Parathyroid adenoma (tissue), 2 donors: ENCODE data around the gene REPIN1.

ENCODE experiments used
- H2AFZ ChIP-seq: fragments of 300-600 bp; sonication (generic); one replicate; pipeline ENCODE4 v1.7.0; 2017; ENCODE audit warnings: antibody characterized with exemption, mild to moderate bottlenecking
- H3K27ac ChIP-seq: fragments of 300-600 bp; sonication (generic); one replicate; pipeline ENCODE4 v1.7.0; 2017
- H3K27me3 ChIP-seq: fragments of 300-600 bp; sonication (generic); one replicate; pipeline ENCODE4 v1.7.0; 2017; ENCODE audit warnings: low read length; ENCODE audit not compliant: control insufficient read depth, insufficient read depth
- H3K36me3 ChIP-seq: fragments of 300-600 bp; sonication (generic); one replicate; pipeline ENCODE4 v1.7.0; 2017; ENCODE audit warnings: low read length; ENCODE audit not compliant: control insufficient read depth, insufficient read depth
- H3K4me1 ChIP-seq: fragments of 300-600 bp; sonication (generic); one replicate; pipeline ENCODE4 v1.7.0; 2017; ENCODE audit warnings: control low read depth
- H3K4me2 ChIP-seq: fragments of 300-600 bp; sonication (generic); one replicate; pipeline ENCODE4 v1.7.0; 2017; ENCODE audit warnings: low read length
- H3K4me3 ChIP-seq: fragments of 300-600 bp; sonication (generic); one replicate; pipeline ENCODE4 v1.7.0; 2017; ENCODE audit warnings: low read depth, low read length
- H3K79me2 ChIP-seq: fragments of 300-600 bp; sonication (generic); one replicate; pipeline ENCODE4 v1.7.0; 2017; ENCODE audit warnings: control low read depth
- H3K9ac ChIP-seq: fragments of 300-600 bp; sonication (generic); one replicate; pipeline ENCODE4 v1.7.0; 2017; ENCODE audit warnings: mild to moderate bottlenecking
- H3K9me3 ChIP-seq: fragments of 300-600 bp; sonication (generic); one replicate; pipeline ENCODE4 v1.7.0; 2017; ENCODE audit warnings: low read length; ENCODE audit not compliant: control insufficient read depth
- TF ChIP-seq, protein P1 (sequence below): fragments of 300-600 bp; sonication (generic); IDR thresholded peaks from one replicate; pipeline ENCODE4 v1.7.0; 2017; ENCODE audit warnings: antibody characterized with exemption, mild to moderate bottlenecking
- donor health status: primary hyperparathyroidism.

REPIN1 gene

DNA sequence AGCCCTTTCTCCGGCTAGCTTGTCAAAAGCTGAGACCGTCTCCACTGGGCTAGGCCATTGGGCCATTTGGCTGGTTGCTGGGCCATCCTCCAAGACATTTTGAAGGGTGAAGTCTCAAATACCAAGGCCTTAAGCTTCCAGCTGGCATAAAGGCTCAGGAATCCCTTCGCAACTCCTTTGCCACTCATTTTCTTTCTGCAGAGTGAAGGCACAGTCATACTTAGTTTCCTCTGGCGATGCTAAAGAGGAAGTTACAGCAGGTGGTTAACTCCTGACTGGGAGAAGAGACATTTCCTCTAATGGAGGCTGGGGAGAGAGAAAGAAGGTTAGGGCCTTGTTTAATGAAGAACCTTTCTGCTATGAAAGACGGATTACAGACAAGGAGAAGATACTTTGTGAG is 4.8 kb upstream of the REPIN1 start:
- no peak overlapping the region for H3K9ac ChIP-seq
- no peaks in the 10 kb centered on the region for H3K9me3 ChIP-seq
- TF ChIP-seq, protein P1, sequence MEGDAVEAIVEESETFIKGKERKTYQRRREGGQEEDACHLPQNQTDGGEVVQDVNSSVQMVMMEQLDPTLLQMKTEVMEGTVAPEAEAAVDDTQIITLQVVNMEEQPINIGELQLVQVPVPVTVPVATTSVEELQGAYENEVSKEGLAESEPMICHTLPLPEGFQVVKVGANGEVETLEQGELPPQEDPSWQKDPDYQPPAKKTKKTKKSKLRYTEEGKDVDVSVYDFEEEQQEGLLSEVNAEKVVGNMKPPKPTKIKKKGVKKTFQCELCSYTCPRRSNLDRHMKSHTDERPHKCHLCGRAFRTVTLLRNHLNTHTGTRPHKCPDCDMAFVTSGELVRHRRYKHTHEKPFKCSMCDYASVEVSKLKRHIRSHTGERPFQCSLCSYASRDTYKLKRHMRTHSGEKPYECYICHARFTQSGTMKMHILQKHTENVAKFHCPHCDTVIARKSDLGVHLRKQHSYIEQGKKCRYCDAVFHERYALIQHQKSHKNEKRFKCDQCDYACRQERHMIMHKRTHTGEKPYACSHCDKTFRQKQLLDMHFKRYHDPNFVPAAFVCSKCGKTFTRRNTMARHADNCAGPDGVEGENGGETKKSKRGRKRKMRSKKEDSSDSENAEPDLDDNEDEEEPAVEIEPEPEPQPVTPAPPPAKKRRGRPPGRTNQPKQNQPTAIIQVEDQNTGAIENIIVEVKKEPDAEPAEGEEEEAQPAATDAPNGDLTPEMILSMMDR = no peak
- no peaks in the 10 kb centered on the region for H3K79me2 ChIP-seq
- no peak overlapping the region for H3K27ac ChIP-seq
- H3K27me3 ChIP-seq = no peaks in the 10 kb centered on the region
- no peaks in the 10 kb centered on the region for H3K36me3 ChIP-seq
- H3K4me2 ChIP-seq = no peak overlapping the region
- H2AFZ ChIP-seq = no peak overlapping the region
- peaks cover 3% of the 10 kb centered on the region for H3K4me1 ChIP-seq
- no peak overlapping the region for H3K4me3 ChIP-seq

DNA sequence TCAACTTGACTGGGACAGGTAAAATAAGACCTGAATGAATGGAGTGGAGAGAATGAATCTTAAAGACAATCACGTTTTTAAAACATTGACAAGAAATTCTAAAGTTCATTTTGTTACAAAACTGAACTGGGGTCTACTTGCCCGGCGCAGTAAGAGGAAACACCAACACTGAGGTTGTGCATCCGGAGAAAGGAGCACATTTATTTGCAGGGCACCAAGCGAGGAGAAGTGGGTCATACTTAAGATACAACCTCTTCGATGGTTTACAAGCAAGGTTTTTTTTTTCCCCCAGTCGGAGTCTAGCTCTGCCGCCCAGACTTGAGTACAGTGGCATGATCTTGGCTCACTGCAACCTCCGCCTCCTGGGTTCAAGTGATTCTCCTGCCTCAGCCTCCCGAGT is 3.4 kb upstream of the REPIN1 start:
- H3K4me1 ChIP-seq = peaks cover 10% of the 10 kb centered on the region
- no peak overlapping the region for H3K4me3 ChIP-seq
- H3K9me3 ChIP-seq = no peaks in the 10 kb centered on the region
- no peak overlapping the region for H3K4me2 ChIP-seq
- H3K27ac ChIP-seq = no peak overlapping the region
- H3K79me2 ChIP-seq = peaks cover 6% of the 10 kb centered on the region
- no peaks in the 10 kb centered on the region for H3K36me3 ChIP-seq
- TF ChIP-seq, protein P1 = no peak
- H3K9ac ChIP-seq = no peak overlapping the region
- H2AFZ ChIP-seq = no peak overlapping the region
- H3K27me3 ChIP-seq = no peaks in the 10 kb centered on the region

DNA sequence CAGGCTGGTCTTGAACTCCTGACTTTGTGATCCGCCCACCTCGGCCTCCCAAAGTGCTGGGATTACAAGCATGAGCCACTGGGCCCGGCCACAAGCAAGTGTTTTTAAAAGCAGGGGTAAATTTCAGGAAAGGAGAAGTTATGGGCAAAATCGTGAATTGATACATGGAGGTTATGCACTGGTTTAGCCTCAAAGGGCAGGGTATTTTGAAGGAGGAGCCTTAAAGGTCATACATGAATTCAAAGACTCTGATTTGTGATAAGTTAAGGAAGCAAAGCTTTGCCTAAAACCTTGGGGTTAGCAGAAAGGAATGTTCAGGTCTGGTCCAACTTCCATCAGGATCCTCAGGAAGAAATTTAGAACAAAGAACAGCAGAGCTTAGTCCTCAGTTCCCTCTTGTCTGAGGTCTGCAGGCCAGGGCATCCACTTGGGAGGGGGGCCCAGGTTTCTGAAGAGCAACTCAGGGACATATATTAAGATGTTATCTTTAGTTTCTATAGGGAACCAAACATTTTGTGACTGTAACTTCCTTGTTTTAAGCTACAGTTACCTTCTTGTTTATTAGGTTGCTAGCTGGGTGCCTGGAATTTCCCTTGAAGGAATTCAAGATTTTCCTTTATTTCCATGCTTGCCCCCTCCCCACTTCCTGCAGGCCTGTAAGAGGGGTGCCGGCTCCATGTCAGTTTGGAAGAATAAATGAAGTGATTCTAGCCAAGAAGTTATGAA is 2.8 kb upstream of the REPIN1 start:
- peak overlapping the region; percentile 9 for H3K4me2 ChIP-seq
- H3K27me3 ChIP-seq = no peaks in the 10 kb centered on the region
- H3K79me2 ChIP-seq = peaks cover 7% of the 10 kb centered on the region
- no peak overlapping the region for H3K27ac ChIP-seq
- H3K9ac ChIP-seq = no peak overlapping the region
- H2AFZ ChIP-seq = no peak overlapping the region
- H3K4me3 ChIP-seq = no peak overlapping the region
- no peaks in the 10 kb centered on the region for H3K9me3 ChIP-seq
- TF ChIP-seq, protein P1 = no peak
- H3K4me1 ChIP-seq = peaks cover 12% of the 10 kb centered on the region
- H3K36me3 ChIP-seq = no peaks in the 10 kb centered on the region

DNA sequence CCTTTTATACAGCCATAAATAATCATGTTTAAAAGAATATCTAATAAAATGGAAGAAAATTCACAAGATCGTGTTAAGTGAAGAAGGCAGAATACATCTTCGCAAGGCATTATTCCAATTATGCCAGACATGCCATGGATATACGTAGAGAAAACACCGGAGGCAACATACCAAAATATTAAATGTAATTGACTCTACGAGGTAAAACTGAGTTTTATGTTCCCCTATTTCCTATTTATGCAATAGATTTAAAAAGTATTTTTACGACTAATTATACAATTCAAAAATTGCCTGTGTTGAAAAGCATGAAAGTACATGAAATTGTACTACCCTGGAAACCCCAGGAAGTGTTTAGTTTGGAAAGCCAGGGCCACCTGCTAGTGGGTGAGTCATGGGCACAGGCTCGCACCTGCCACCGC is 936 bp upstream of the REPIN1 start:
- peaks cover 21% of the 10 kb centered on the region for H3K79me2 ChIP-seq
- H3K4me3 ChIP-seq = peak overlapping the region; percentile 88
- H3K4me2 ChIP-seq = peak overlapping the region; percentile 86
- peak overlapping the region; percentile 100 for H2AFZ ChIP-seq
- H3K4me1 ChIP-seq = peaks cover 12% of the 10 kb centered on the region
- H3K27me3 ChIP-seq = no peaks in the 10 kb centered on the region
- H3K9ac ChIP-seq = peak overlapping the region; percentile 94
- no peaks in the 10 kb centered on the region for H3K9me3 ChIP-seq
- H3K27ac ChIP-seq = peak overlapping the region; percentile 90
- TF ChIP-seq, protein P1 = no peak
- H3K36me3 ChIP-seq = no peaks in the 10 kb centered on the region
